HepG2 (cell line): Measurements from ENCODE around the gene GAR1. TPM values are rescaled to one million over a fixed set of nuclear protein-coding genes. Genes with fewer than 3 reads are reported as not detected.
"Not testable (repeated sequence)": the region's sequence is repeated elsewhere in the genome, so short reads cannot be mapped to it uniquely, and the experiment has no call there.

Source experiments
- ATAC-seq: fragments of 200-7000 bp; cut with Tn5 transposase; 3 replicates; pipeline ENCODE4 v1.9.1; 2020; ENCODE audit warnings: mild to moderate bottlenecking, moderate library complexity
- BruUV-seq: library from RNA; stranded (reverse); fragments of 400-500 nt; replicated peaks from 2 replicates; lab custom pipeline; 2021; lab: Mats Ljungman, UMichigan
- CTCF ChIA-PET: fragments of 300-600 bp; formaldehyde crosslinking; extraction: SDS; loops from one replicate; lab custom pipeline; 2021; ENCODE audit warnings: low total read pairs, inconsistent platforms, low intra/inter-chr PET ratio; lab: Yijun Ruan, JAX
- POLR2A ChIA-PET: fragments of 350-600 bp; sonication (Branson Sonifier 250); formaldehyde crosslinking; loops from one replicate; lab custom pipeline; 2020; ENCODE audit warnings: antibody characterized with exemption, inconsistent platforms; lab: Yijun Ruan, JAX
- DNase-seq: peaks from one replicate; pipeline ENCODE4 v3.0.0-alpha.2; 2015; ENCODE audit warnings: low spot score
- FAIRE-seq: peaks from 3 replicates; lab custom pipeline; 2011; peaks lifted over from hg19 to GRCh38; lab: Jason Lieb, UNC
- H2AFZ ChIP-seq: one replicate; pipeline ENCODE4 v1.6.1; 2011; ENCODE audit warnings: low read length, inconsistent platforms
- H3K27ac ChIP-seq: fragments of 300-600 bp; 3 replicates; pipeline ENCODE4 v1.8.0; 2011; ENCODE audit warnings: mixed run types, mild to moderate bottlenecking, mixed read lengths, low read length, inconsistent platforms; ENCODE audit not compliant: insufficient read depth; ENCODE audit errors: extremely low read length
- H3K27me3 ChIP-seq, 2 experiments: fragments of 200-600 bp in 1 of 2; 2 replicates in 1 of 2; 3 replicates in 1 of 2; pipeline versions ENCODE4 v1.6.0 to v1.8.0; 2011; ENCODE audit warnings: low read length in 2 of 2, mild to moderate bottlenecking in 2 of 2, moderate library complexity in 2 of 2, inconsistent platforms in 1 of 2; ENCODE audit not compliant: insufficient read depth in 2 of 2, control insufficient read depth in 1 of 2
- H3K36me3 ChIP-seq, 2 experiments: fragments of 200-600 bp in 1 of 2; replicated peaks in 1 of 2; 2 replicates in 1 of 2; 3 replicates in 1 of 2; pipeline versions ENCODE4 v1.5.1 to v1.8.0; 2011; ENCODE audit warnings: low read length in 2 of 2, inconsistent platforms in 1 of 2; ENCODE audit not compliant: insufficient read depth in 2 of 2, control insufficient read depth in 1 of 2
- H3K4me1 ChIP-seq: 2 replicates; pipeline ENCODE4 v1.5.1; 2012; ENCODE audit warnings: low read length, inconsistent platforms; ENCODE audit not compliant: insufficient read depth
- H3K4me2 ChIP-seq: 2 replicates; pipeline ENCODE4 v1.6.0; 2011; ENCODE audit warnings: low read depth, low read length, inconsistent platforms
- H3K4me3 ChIP-seq, 3 experiments: fragments of 200-600 bp in 1 of 3; sonication (generic), shearing (Covaris generic) in 1 of 3; replicated peaks in 1 of 3; 2 replicates each; pipeline ENCODE4 v1.5.1; 2011 to 2016; ENCODE audit warnings: low read length in 3 of 3, inconsistent platforms in 2 of 3, low read depth in 2 of 3, mild to moderate bottlenecking in 2 of 3, control low read depth in 1 of 3, mixed read lengths in 1 of 3; ENCODE audit not compliant: insufficient read depth in 1 of 3
- H3K79me2 ChIP-seq: one replicate; pipeline ENCODE4 v1.6.1; 2011; ENCODE audit warnings: low read length, inconsistent platforms; ENCODE audit not compliant: insufficient read depth
- H3K9ac ChIP-seq: 2 replicates; pipeline ENCODE4 v1.6.0; 2011; ENCODE audit warnings: mild to moderate bottlenecking, low read depth, low read length, inconsistent platforms; ENCODE audit not compliant: insufficient read depth
- H3K9me3 ChIP-seq: 2 replicates; pipeline ENCODE4 v1.5.1; 2012; ENCODE audit warnings: mild to moderate bottlenecking, low read length
- H4K20me1 ChIP-seq: 2 replicates; pipeline ENCODE4 v1.6.0; 2011; ENCODE audit warnings: inconsistent platforms, mild to moderate bottlenecking, low read length, moderate library complexity; ENCODE audit not compliant: insufficient read depth
- ZNF224 ChIP-seq: sonication (generic); formaldehyde crosslinking; IDR thresholded peaks from 2 replicates; pipeline ENCODE4 v1.5.0; 2020; ENCODE audit warnings: mild to moderate bottlenecking, missing genetic modification reagents
- ZNF660 ChIP-seq: sonication (generic); formaldehyde crosslinking; IDR thresholded peaks from 2 replicates; pipeline ENCODE4 v1.5.1; 2020; ENCODE audit warnings: mild to moderate bottlenecking, low read depth, missing genetic modification reagents, borderline replicate concordance
- WGBS: methylation state at CpG from one replicate; pipeline ENCODE4 v1.1.6; 2017; ENCODE audit warnings: low lambda C conversion rate; 5-methylcytosine and 5-hydroxymethylcytosine counted together
- in situ Hi-C: cut with HindIII; loops from 2 replicates; pipeline ENCODE4 v1.10.0; 2017; ENCODE audit warnings: low pct_unique_long_range_greater_than_20kb; ENCODE audit not compliant: extremely low pct_ligation_motif_present
- intact Hi-C: fragments of 100-400 bp; cut with micrococcal nuclease; formaldehyde crosslinking; loops from one replicate; pipeline ENCODE4 v1.10.0; 2022; ENCODE audit not compliant: unreplicated experiment
- polyA plus RNA-seq, 8 experiments: library from polyadenylated mRNA; depleted of rRNA in 3 of 8; stranded (reverse) in 7 of 8; unstranded in 1 of 8; fragments of >200 nt; fragmentation: Illumina TruSeq in 4 of 8; extraction: Trizol in 4 of 8; gene quantifications; 2 replicates each; pipeline versions ENCODE4 v1.2.1 to v1.2.3, GENCODE V29; 2011 to 2016; ENCODE audit warnings: low read depth in 4 of 8, missing spikeins in 1 of 8, mixed read lengths in 1 of 8; ENCODE audit not compliant: insufficient read depth in 1 of 8
- total RNA-seq, 5 experiments: library from RNA; depleted of rRNA; stranded (reverse); fragments of >200 nt; fragmentation: Illumina TruSeq; extraction: Trizol; gene quantifications; 2 replicates each; pipeline ENCODE4 v1.2.3, GENCODE V29; 2016; ENCODE audit warnings: low read depth in 1 of 5

Gene GAR1
- total and polyA plus RNA-seq, 2 of the 13 experiments (the other 11 are each of a cell fraction or from before 2014, with no cell fraction given) = 11.3 to 11.4 TPM

DNA sequence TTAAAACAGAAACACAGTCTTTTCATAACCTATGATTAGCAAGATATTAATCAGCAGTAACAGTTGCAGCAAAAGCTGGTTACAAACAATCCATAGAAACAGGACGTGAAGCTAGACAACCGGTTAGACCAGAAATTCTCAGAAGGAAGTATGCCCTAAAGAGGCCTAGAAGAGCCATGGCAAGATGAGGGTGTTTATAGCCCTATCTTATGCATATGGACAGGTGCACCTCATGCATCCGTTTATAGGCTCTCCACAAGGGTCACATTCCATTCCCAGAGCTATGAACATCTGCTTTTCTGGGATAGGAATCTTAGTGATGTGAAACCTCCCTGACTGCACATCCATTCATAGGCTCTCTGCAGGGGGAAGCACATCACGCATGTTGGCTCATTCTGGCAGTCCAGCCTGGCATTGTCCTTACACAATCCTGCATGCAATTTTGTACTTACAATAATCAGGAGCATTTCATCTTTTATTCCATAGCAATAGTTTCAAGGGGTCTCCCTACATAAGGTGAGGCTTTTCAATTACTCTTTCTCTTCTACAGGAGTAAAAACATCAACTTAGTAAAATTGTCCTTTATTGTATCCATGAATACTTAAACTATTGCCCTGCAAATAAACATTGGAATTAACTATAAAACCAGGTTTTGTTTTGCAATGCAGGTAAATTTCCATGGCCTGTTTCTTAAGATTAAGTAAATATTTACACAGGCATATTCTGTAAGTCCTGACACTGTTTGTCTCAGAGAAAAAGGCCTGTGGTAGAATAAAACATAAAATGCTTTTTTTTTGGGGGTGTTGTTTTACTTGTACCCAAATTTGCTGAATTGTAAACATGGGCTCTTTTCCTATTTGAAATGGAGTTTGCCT, 44.1 kb downstream of the GAR1 start:
- CTCF ChIA-PET, H3K4me1 ChIP-seq, H4K20me1 ChIP-seq, H3K9ac ChIP-seq, FAIRE-seq, H3K36me3 ChIP-seq, intact Hi-C loops, BruUV-seq, H3K4me2 ChIP-seq, POLR2A ChIA-PET, H2AFZ ChIP-seq, H3K79me2 ChIP-seq, in situ Hi-C loops, H3K27ac ChIP-seq, DNase-seq, ATAC-seq, H3K27me3 ChIP-seq, H3K4me3 ChIP-seq: not testable (repeated sequence)
- peaks cover 10% of the 10 kb centered on the region for H3K9me3 ChIP-seq
- 27% methylated on average over 4 of the region's 4 CpGs for WGBS

DNA sequence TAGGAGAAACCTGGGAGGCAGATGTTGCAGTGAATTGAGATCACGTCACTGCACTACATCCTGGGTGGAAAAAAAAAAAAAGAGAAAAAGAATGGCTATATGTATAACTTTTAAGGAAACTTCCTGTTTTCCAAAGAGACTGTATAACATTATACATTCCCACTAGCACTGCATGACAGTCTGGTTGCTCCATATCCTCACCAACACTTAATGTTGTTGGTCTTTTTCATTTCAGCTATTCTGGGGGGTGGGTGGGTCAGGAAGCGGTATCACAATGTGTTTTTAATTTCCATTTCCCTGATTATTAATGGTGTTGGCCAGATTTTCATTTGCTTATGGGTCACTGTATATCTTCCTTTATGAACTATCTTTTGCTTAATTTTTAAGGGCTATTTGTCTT, 45.7 kb downstream of the GAR1 start:
- in situ Hi-C loops (no loop called here), intact Hi-C loops (no loop called here)
- H3K27me3 ChIP-seq = no peaks in the 10 kb centered on the region
- no peak overlapping the region for H3K27ac ChIP-seq
- POLR2A ChIA-PET = no interaction called here
- peaks cover 10% of the 10 kb centered on the region for H3K9me3 ChIP-seq
- WGBS = 6% methylated on average over 2 of the region's 2 CpGs
- H3K79me2 ChIP-seq = no peaks in the 10 kb centered on the region
- CTCF ChIA-PET = no interaction called here
- no peak overlapping the region for H3K4me2 ChIP-seq
- no peak for DNase-seq
- no peak overlapping the region for H2AFZ ChIP-seq
- no TSS peak for BruUV-seq
- H3K4me3 ChIP-seq = no peak overlapping the region
- FAIRE-seq = no peak
- no peak overlapping the region for H3K9ac ChIP-seq
- no peaks in the 10 kb centered on the region for H3K4me1 ChIP-seq
- no peaks in the 10 kb centered on the region for H3K36me3 ChIP-seq
- H4K20me1 ChIP-seq = no peaks in the 10 kb centered on the region
- TF ChIP-seq ZNF224 (no peak), ZNF660 (CRISPR knock-in tag) (no peak)
- ATAC-seq = no peak
